Stimulated activated effector memory CD8-positive, alpha-beta T cell treated with anti-CD3 and anti-CD28 coated beads, Interleukin-12 subunit alpha, Interleukin-12 subunit beta, amount 100 ng/mL, for 72 hours (primary cell): ENCODE measurements around the gene TOX2.

Experiments used
- ATAC-seq: fragments of 150-1000 bp; cut with Tn5 transposase; 2 replicates; pipeline ENCODE4 v1.10.0; 2021
- DNase-seq, 2 donors: peaks; one replicate each; pipeline ENCODE4 v3.0.0; 2021 to 2022; ENCODE audit warnings: low spot score in 2 of 2
- H3K27ac Mint-ChIP-seq: one replicate; pipeline ENCODE4 v1.8.0; 2022; ENCODE audit warnings: mild to moderate bottlenecking, mixed read lengths
- H3K36me3 Mint-ChIP-seq: one replicate; pipeline ENCODE4 v1.8.0; 2022; ENCODE audit warnings: mild to moderate bottlenecking, mixed read lengths
- H3K4me1 Mint-ChIP-seq: one replicate; pipeline ENCODE4 v1.8.0; 2022; ENCODE audit warnings: mixed read lengths
- H3K4me3 Mint-ChIP-seq: one replicate; pipeline ENCODE4 v1.8.0; 2022; ENCODE audit warnings: mild to moderate bottlenecking, mixed read lengths
- H3K9me3 Mint-ChIP-seq: one replicate; pipeline ENCODE4 v1.8.0; 2022; ENCODE audit warnings: mixed read lengths

TOX2 gene

DNA sequence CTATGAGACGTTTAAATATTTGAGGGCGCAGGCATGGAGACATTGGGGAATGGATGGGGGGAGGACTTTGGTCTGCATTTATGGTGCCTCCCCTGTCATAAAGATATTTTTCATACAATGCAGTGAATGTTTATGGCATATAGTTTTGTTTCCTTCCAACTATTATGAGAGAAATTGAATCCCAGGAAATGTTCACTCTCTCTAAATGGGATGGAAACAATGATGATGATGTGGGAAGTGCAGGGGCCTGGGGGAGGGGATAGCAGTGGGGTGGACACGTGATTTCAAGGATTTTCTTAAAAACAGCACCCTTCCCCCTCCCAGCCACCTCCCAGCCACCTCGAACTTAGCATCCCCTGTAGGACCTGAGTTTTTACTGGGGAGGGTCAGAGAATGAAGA, 69.9 kb downstream of the TOX2 start:
- Mint-ChIP-seq H3K4me1 (peaks cover 56% of the 10 kb centered on the region), H3K4me3 (no peak overlapping the region), H3K27ac (peak overlapping the region; percentile 63), H3K36me3 (peaks cover 4% of the 10 kb centered on the region), H3K9me3 (no peaks in the 10 kb centered on the region)
- DNase-seq, result no peak
- ATAC-seq, result no peak

DNA sequence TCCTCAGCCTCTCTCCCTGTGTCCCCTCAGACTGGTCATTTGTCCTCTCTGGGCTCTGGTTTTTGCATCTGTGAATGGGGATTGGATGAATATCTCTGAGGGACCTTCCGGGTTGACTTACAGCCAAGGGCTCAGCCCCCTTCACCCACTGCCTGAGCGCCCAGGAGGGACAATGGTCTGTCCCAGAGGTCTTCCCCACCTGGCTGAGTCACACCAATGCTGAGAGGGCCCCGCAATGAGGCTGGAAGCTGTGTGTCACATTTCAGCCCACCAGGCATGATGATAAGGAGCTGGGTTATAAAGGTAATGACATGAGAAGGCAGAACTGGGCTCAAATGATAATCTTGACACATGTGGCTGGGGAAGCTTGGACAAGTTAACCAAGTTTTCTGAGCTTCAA, 70.5 kb downstream of the TOX2 start:
- DNase-seq (no peak), ATAC-seq (peak; percentile 49)
- Mint-ChIP-seq H3K36me3 (peaks cover 4% of the 10 kb centered on the region), H3K4me3 (no peak overlapping the region), H3K27ac (no peak overlapping the region), H3K4me1 (peaks cover 56% of the 10 kb centered on the region), H3K9me3 (no peaks in the 10 kb centered on the region)

GRCh38 chr20:43985608-43986316, 71.1 kb downstream of the TOX2 start:
- Mint-ChIP-seq H3K4me3 (no peak overlapping the region), H3K4me1 (peaks cover 56% of the 10 kb centered on the region), H3K9me3 (no peaks in the 10 kb centered on the region), H3K27ac (peak overlapping the region; percentile 32), H3K36me3 (peaks cover 4% of the 10 kb centered on the region)
- DNase-seq, result no peak
- ATAC-seq, result no peak

GRCh38 chr20:43987018-43987417, 72.4 kb downstream of the TOX2 start:
- no peak overlapping the region for H3K4me3 Mint-ChIP-seq
- H3K36me3 Mint-ChIP-seq, result peaks cover 4% of the 10 kb centered on the region
- H3K9me3 Mint-ChIP-seq, result no peaks in the 10 kb centered on the region
- ATAC-seq, result no peak
- no peak for DNase-seq
- H3K27ac Mint-ChIP-seq, result no peak overlapping the region
- H3K4me1 Mint-ChIP-seq, result peaks cover 47% of the 10 kb centered on the region

- H3K4me1 Mint-ChIP-seq, result peaks cover 42% of the 10 kb centered on the region
- H3K9me3 Mint-ChIP-seq, result no peaks in the 10 kb centered on the region
- no peak for ATAC-seq
- H3K27ac Mint-ChIP-seq, result no peak overlapping the region
- DNase-seq, result no peak
- no peak overlapping the region for H3K4me3 Mint-ChIP-seq
- H3K36me3 Mint-ChIP-seq, result peaks cover 1% of the 10 kb centered on the region
These were observed 72.9 kb downstream of the TOX2 start for GRCh38 chr20:43987531-43987930.

DNA sequence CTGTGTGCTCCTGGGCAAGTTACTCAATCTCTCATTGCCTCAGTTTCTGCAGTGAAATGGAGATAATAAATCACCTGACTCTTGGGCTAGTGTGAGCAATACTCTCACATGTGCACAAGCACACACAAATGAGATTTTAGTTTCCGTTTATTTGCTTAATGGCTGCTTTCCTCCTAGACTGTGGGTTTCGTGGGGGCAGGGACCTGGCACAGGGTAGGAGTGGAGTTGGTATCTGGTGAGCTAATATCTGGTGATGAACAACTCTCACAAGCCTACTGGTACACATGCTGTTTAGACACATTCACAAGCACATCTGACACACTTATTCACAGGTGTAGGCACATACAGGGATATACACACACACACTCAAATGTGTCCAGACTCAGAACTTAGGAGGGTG, 73.8 kb downstream of the TOX2 start:
- ATAC-seq (no peak), DNase-seq (no peak)
- H3K9me3 Mint-ChIP-seq, result no peaks in the 10 kb centered on the region
- no peak overlapping the region for H3K4me3 Mint-ChIP-seq
- no peaks in the 10 kb centered on the region for H3K36me3 Mint-ChIP-seq
- peaks cover 36% of the 10 kb centered on the region for H3K4me1 Mint-ChIP-seq
- H3K27ac Mint-ChIP-seq, result no peak overlapping the region

- DNase-seq, result no peak
- Mint-ChIP-seq H3K4me3 (no peak overlapping the region), H3K36me3 (no peaks in the 10 kb centered on the region), H3K9me3 (no peaks in the 10 kb centered on the region), H3K27ac (no peak overlapping the region), H3K4me1 (peaks cover 33% of the 10 kb centered on the region)
- ATAC-seq, result no peak
These were observed 74.2 kb downstream of the TOX2 start for GRCh38 chr20:43988867-43989266.

- no peak for ATAC-seq
- H3K27ac Mint-ChIP-seq, result no peak overlapping the region
- no peaks in the 10 kb centered on the region for H3K9me3 Mint-ChIP-seq
- no peak for DNase-seq
- H3K4me3 Mint-ChIP-seq, result no peak overlapping the region
- H3K36me3 Mint-ChIP-seq, result no peaks in the 10 kb centered on the region
- peaks cover 10% of the 10 kb centered on the region for H3K4me1 Mint-ChIP-seq
These were observed 76.6 kb downstream of the TOX2 start for GRCh38 chr20:43991261-43991660.

DNA sequence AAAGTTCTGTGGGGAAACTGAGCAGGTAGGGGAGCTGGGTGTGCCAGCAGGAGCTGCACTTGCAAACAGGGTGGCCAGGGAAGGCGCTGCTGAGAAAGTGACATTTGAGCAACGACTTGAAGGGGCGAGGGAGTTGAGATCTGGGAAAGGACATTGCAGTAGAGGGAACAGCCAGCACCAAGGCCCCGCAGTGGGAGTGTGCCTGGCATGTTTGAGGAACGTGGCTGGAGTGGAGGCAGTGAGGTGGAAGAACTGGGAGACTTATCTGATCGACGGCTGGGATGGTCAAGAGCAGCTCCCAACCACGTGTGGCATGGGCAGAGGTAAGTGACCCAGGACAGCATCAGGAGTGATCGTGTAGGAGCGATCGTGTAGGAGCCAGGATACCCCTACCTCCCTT, 77.3 kb downstream of the TOX2 start:
- no peak for DNase-seq
- H3K27ac Mint-ChIP-seq, result no peak overlapping the region
- peaks cover 10% of the 10 kb centered on the region for H3K4me1 Mint-ChIP-seq
- ATAC-seq, result no peak
- H3K4me3 Mint-ChIP-seq, result no peak overlapping the region
- H3K36me3 Mint-ChIP-seq, result no peaks in the 10 kb centered on the region
- H3K9me3 Mint-ChIP-seq, result no peaks in the 10 kb centered on the region

DNA sequence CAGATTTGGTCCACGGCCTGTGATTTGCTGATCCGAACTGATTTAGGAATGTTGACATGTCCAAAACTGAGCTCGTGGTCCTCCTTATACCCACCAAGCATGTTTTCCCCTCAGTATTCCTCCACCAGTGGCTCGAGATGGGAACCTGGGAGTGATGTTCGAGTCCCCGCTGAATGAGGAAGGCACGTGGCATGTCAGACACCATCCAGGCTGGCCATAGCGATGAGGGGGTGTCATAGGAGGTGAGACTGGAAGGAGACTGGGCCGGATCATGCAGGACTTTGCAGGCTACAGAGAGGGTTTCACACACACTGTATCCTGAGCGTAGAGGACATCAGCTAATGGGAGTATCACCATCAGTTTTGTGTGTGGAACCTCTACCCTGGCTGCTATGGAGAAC, 78.2 kb downstream of the TOX2 start:
- H3K36me3 Mint-ChIP-seq, result no peaks in the 10 kb centered on the region
- no peaks in the 10 kb centered on the region for H3K9me3 Mint-ChIP-seq
- ATAC-seq (no peak), DNase-seq (no peak)
- peaks cover 6% of the 10 kb centered on the region for H3K4me1 Mint-ChIP-seq
- H3K27ac Mint-ChIP-seq, result no peak overlapping the region
- H3K4me3 Mint-ChIP-seq, result no peak overlapping the region

- DNase-seq, result no peak
- no peaks in the 10 kb centered on the region for H3K9me3 Mint-ChIP-seq
- peaks cover 2% of the 10 kb centered on the region for H3K4me1 Mint-ChIP-seq
- no peak overlapping the region for H3K27ac Mint-ChIP-seq
- ATAC-seq, result no peak
- no peaks in the 10 kb centered on the region for H3K36me3 Mint-ChIP-seq
- no peak overlapping the region for H3K4me3 Mint-ChIP-seq
These were observed 78.9 kb downstream of the TOX2 start for GRCh38 chr20:43993560-43993959.

DNA sequence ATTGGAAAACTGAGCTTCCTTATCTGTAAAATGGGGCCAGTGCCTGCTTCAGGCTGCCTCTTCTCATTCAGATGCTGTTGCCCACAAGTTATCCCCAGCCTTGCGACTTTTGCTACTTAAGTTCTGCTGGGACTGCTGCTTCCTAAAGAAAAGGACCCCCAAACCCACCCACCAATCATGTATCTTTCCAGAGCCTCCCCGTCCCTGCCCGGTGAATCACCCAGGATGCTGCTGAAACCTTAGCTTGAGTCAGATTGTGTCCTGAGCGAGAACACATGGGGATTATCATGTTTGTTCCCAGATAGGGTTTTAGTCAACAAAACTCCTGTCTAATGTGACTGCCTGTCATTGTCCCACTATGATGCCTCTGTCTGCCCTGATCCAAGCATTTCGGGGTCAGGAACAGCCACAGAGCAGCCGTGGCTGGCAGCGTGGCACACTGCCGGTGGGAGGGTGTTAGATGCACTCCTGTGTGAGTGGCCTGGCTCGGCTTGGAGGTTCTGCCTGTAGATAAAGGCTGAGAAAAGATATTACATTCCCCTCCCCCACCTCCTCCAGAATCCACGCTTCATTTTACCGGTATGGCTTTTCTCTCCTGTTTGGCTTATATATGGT, 79.9 kb downstream of the TOX2 start:
- no peaks in the 10 kb centered on the region for H3K9me3 Mint-ChIP-seq
- no peaks in the 10 kb centered on the region for H3K36me3 Mint-ChIP-seq
- H3K27ac Mint-ChIP-seq, result no peak overlapping the region
- no peaks in the 10 kb centered on the region for H3K4me1 Mint-ChIP-seq
- no peak for DNase-seq
- no peak overlapping the region for H3K4me3 Mint-ChIP-seq
- ATAC-seq, result no peak

DNA sequence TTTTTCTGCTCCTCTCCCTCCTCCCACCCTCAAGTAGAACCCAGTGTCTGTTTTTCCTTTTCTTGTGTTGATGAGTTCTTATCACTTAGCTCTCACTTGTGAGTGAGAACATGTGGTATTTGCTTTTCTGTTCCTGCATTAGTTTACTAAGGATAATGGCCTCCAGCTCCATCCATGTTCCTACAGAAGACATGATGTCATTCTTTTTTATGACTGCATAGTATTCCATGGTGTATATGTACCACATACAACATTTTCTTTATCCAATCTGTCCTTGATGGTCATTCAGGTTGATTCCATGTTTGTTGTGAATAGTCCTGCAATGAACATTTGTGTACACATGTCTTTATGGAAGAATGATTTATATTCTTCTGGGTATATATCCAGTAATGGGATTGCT, 81.0 kb downstream of the TOX2 start:
- H3K4me3 Mint-ChIP-seq, result no peak overlapping the region
- H3K9me3 Mint-ChIP-seq, result no peaks in the 10 kb centered on the region
- DNase-seq (no peak), ATAC-seq (no peak)
- H3K27ac Mint-ChIP-seq, result no peak overlapping the region
- peaks cover 7% of the 10 kb centered on the region for H3K4me1 Mint-ChIP-seq
- no peaks in the 10 kb centered on the region for H3K36me3 Mint-ChIP-seq

DNA sequence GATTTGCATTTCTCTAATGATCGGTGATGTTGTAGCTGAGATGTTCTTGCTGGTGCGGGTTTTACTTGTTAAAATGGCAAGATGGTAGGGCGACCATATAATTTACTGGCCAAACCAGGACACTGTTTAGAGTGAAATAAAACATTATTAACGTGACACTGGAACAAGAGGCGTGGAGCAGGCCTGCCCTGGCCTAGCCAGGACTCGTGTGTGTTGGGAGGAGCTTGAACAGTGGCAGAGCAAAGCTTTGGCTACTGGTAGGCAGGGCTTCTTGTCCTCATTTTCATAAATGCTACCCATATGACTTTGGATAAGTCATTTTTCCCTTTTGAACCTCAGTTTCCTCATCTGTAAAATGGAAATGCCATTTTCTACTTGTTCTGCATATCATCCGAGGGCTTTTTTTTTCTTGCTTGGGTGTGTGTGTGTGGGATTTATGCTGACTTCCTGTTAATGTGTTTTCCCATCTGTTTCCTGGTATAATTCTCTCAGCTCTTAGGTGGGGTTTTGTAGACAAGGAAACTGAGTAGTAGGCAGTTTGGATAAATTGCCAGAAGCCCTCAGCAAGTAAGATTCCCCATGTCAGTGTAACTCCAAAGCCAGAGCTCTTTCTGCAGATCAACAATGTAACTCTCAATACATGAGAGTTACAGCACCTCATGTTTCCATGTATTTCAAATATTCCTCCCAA, 81.7 kb downstream of the TOX2 start:
- H3K36me3 Mint-ChIP-seq, result no peaks in the 10 kb centered on the region
- H3K4me3 Mint-ChIP-seq, result no peak overlapping the region
- ATAC-seq (no peak), DNase-seq (no peak)
- peaks cover 9% of the 10 kb centered on the region for H3K4me1 Mint-ChIP-seq
- no peak overlapping the region for H3K27ac Mint-ChIP-seq
- H3K9me3 Mint-ChIP-seq, result no peaks in the 10 kb centered on the region

DNA sequence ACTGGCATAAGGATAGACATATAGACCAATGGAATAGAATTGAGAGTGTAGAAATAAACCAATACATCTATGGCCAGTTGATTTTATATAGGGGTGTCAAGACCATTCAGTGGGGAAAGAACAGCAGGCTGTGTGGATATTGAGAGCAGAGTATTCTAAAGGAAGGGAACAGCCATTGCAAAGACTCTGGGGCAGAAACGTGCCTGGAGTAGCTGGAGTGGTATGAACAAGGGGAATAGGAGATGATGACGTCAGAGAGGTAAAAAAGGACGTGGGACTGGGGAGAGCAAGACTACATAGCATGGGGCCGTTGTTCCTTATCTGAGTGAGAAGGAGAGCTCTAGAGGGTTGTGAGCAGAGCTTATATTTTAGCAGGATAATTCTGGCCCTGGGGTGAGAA, 85.2 kb downstream of the TOX2 start:
- no peak overlapping the region for H3K4me3 Mint-ChIP-seq
- no peak for ATAC-seq
- H3K36me3 Mint-ChIP-seq, result no peaks in the 10 kb centered on the region
- H3K9me3 Mint-ChIP-seq, result no peaks in the 10 kb centered on the region
- H3K4me1 Mint-ChIP-seq, result peaks cover 31% of the 10 kb centered on the region
- no peak overlapping the region for H3K27ac Mint-ChIP-seq
- no peak for DNase-seq
